HCT116 (cell line): Measurements from ENCODE around the gene NLGN2. TPM values are rescaled to one million over a fixed set of nuclear protein-coding genes. Genes with fewer than 3 reads are reported as not detected.

Experiments used
- ATAC-seq: fragments of 200-7000 bp; cut with Tn5 transposase; 2 replicates; pipeline ENCODE4 v1.9.1; 2020; ENCODE audit warnings: mild to moderate bottlenecking, moderate library complexity
- BruUV-seq: library from RNA; stranded (reverse); fragments of 400-500 nt; replicated peaks from 2 replicates; lab custom pipeline; 2021; lab: Mats Ljungman, UMichigan
- CTCF ChIA-PET: fragments of 300-600 bp; sonication (Branson Sonifier 250); formaldehyde crosslinking; loops from one replicate; lab custom pipeline; 2021; ENCODE audit warnings: antibody characterized with exemption; lab: Charles Lee
- POLR2A ChIA-PET: fragments of 300-600, 350-600 bp; sonication (Branson Sonifier 250); formaldehyde crosslinking; loops from one replicate; lab custom pipeline; 2021; ENCODE audit warnings: antibody characterized with exemption; lab: Charles Lee
- RAD21 ChIA-PET, 2 experiments: fragments of 300-600 bp; sonication (Branson Sonifier 250); formaldehyde crosslinking; loops; one replicate each; lab custom pipeline; 2023; ENCODE audit warnings: low total read pairs in 2 of 2; ENCODE audit not compliant: uncharacterized antibody in 2 of 2, unreplicated experiment in 2 of 2, low non-redundant PET in 1 of 2; lab: Charles Lee
- DNase-seq: peaks from one replicate; pipeline ENCODE4 v3.0.0-alpha.2; 2010; ENCODE audit warnings: low read depth, low spot score
- H2AFZ ChIP-seq: fragments of 200-600 bp; shearing (Covaris generic), sonication (generic); 2 replicates; pipeline ENCODE4 v1.6.1; 2017; ENCODE audit warnings: low read depth, mixed run types, mixed read lengths, antibody characterized with exemption, low read length; ENCODE audit not compliant: poor library complexity, severe bottlenecking
- H3K27ac ChIP-seq: 2 replicates; pipeline ENCODE4 v1.5.1; 2012; ENCODE audit warnings: low read depth, low read length
- H3K27me3 ChIP-seq: fragments of 200-600 bp; sonication (generic); 2 replicates; pipeline ENCODE4 v1.6.1; 2016; ENCODE audit warnings: mixed run types, low read length, mixed read lengths; ENCODE audit not compliant: insufficient read depth
- H3K36me3 ChIP-seq, 2 experiments: fragments of 200-500 bp in 1 of 2; fragments of 200-600 bp in 1 of 2; sonication (Bioruptor generic) in 1 of 2; sonication (generic) in 1 of 2; 2 replicates each; pipeline versions ENCODE4 v1.5.1 to v1.6.1; 2014 to 2016; ENCODE audit warnings: low read length in 2 of 2, inconsistent platforms in 1 of 2, mixed read lengths in 1 of 2, mixed run types in 1 of 2; ENCODE audit not compliant: insufficient read depth in 2 of 2, control insufficient read depth in 1 of 2
- H3K4me1 ChIP-seq, 2 experiments: fragments of 200-600 bp in 1 of 2; sonication (generic) in 1 of 2; 2 replicates each; pipeline versions ENCODE4 v1.5.1 to v1.6.1; 2012 to 2017; ENCODE audit warnings: low read length in 2 of 2, inconsistent platforms in 1 of 2, mild to moderate bottlenecking in 1 of 2, mixed read lengths in 1 of 2, mixed run types in 1 of 2, moderate library complexity in 1 of 2; ENCODE audit not compliant: insufficient read depth in 2 of 2, control insufficient read depth in 1 of 2
- H3K4me2 ChIP-seq: fragments of 200-600 bp; sonication (generic); 2 replicates; pipeline ENCODE4 v1.6.1; 2017; ENCODE audit warnings: mixed run types, low read length, mixed read lengths
- H3K4me3 ChIP-seq, 2 experiments: fragments of 200-600 bp in 1 of 2; sonication (generic) in 1 of 2; replicated peaks in 1 of 2; 2 replicates each; pipeline ENCODE4 v1.5.1; 2011 to 2016; ENCODE audit warnings: low read length in 2 of 2, control low read depth in 1 of 2, low read depth in 1 of 2, mild to moderate bottlenecking in 1 of 2, mixed read lengths in 1 of 2, mixed run types in 1 of 2
- H3K79me2 ChIP-seq: fragments of 200-600 bp; sonication (generic); 2 replicates; pipeline ENCODE4 v1.6.1; 2017; ENCODE audit warnings: mild to moderate bottlenecking, mixed run types, low read length, moderate library complexity, mixed read lengths; ENCODE audit not compliant: insufficient read depth
- H3K9ac ChIP-seq: fragments of 200-600 bp; sonication (generic); 2 replicates; pipeline ENCODE4 v1.6.1; 2016; ENCODE audit warnings: low read length, mixed read lengths
- H3K9me2 ChIP-seq: fragments of 200-600 bp; sonication (generic), shearing (Covaris generic); 2 replicates; pipeline ENCODE4 v1.6.1; 2017; ENCODE audit warnings: mixed run types, mild to moderate bottlenecking, moderate library complexity; ENCODE audit not compliant: insufficient read depth
- H3K9me3 ChIP-seq, 2 experiments: fragments of 200-500 bp in 1 of 2; fragments of 200-600 bp in 1 of 2; sonication (Bioruptor generic) in 1 of 2; sonication (generic) in 1 of 2; 2 replicates each; pipeline ENCODE4 v1.6.1; 2014 to 2017; ENCODE audit warnings: low read length in 2 of 2, mixed read lengths in 2 of 2, inconsistent platforms in 1 of 2, low read depth in 1 of 2, mild to moderate bottlenecking in 1 of 2, mixed run types in 1 of 2, moderate library complexity in 1 of 2; ENCODE audit not compliant: control insufficient read depth in 1 of 2, insufficient read depth in 1 of 2
- H4K20me1 ChIP-seq: fragments of 200-600 bp; sonication (generic), shearing (Covaris generic); 2 replicates; pipeline ENCODE4 v1.6.1; 2017; ENCODE audit warnings: mixed run types, mild to moderate bottlenecking, moderate library complexity; ENCODE audit not compliant: insufficient read depth
- CBX3 ChIP-seq: IDR thresholded peaks from 2 replicates; pipeline ENCODE4 v1.6.1; 2012; ENCODE audit warnings: low read depth
- CEBPB ChIP-seq: IDR thresholded peaks from 2 replicates; pipeline ENCODE4 v1.6.1; 2012; ENCODE audit warnings: low read depth
- EGR1 ChIP-seq: IDR thresholded peaks from 2 replicates; pipeline ENCODE4 v1.6.1; 2012; ENCODE audit warnings: low read depth
- ELF1 ChIP-seq: IDR thresholded peaks from 2 replicates; pipeline ENCODE4 v1.6.1; 2012; ENCODE audit warnings: low read depth, borderline replicate concordance
- EZH2 ChIP-seq: fragments of 200-600 bp; sonication (generic); IDR thresholded peaks from 2 replicates; pipeline ENCODE4 v1.6.1; 2017; ENCODE audit warnings: antibody characterized with exemption, mixed run types
- EZH2phosphoT487 ChIP-seq: fragments of 200-600 bp; IDR thresholded peaks from 2 replicates; pipeline ENCODE4 v1.6.1; 2018; ENCODE audit warnings: antibody characterized with exemption, borderline replicate concordance
- FOSL1 ChIP-seq: IDR thresholded peaks from 2 replicates; pipeline ENCODE4 v1.6.1; 2012; ENCODE audit warnings: low read depth
- JUND ChIP-seq: IDR thresholded peaks from 2 replicates; pipeline ENCODE4 v1.6.1; 2012
- POLR2AphosphoS5 ChIP-seq: IDR thresholded peaks from 2 replicates; pipeline ENCODE4 v1.6.1; 2011; ENCODE audit warnings: mild to moderate bottlenecking, low read depth, low read length, moderate library complexity
- SIN3A ChIP-seq: IDR thresholded peaks from 2 replicates; pipeline ENCODE4 v1.6.1; 2012; ENCODE audit warnings: low read depth
- SP1 ChIP-seq: IDR thresholded peaks from 2 replicates; pipeline ENCODE4 v1.6.1; 2012; ENCODE audit warnings: low read depth
- YY1 ChIP-seq: IDR thresholded peaks from 2 replicates; pipeline ENCODE4 v1.6.1; 2011; ENCODE audit warnings: low read length, low read depth, moderate library complexity, mild to moderate bottlenecking; ENCODE audit not compliant: insufficient replicate concordance; ENCODE audit errors: extremely low read depth
- ZBTB33 ChIP-seq: IDR thresholded peaks from 2 replicates; pipeline ENCODE4 v1.6.1; 2011; ENCODE audit warnings: mild to moderate bottlenecking, low read length, moderate library complexity; ENCODE audit not compliant: insufficient replicate concordance; ENCODE audit errors: extremely low read depth
- ZFX ChIP-seq: fragments of 450-650 bp; IDR thresholded peaks from 2 replicates; pipeline ENCODE4 v1.6.1; 2017
- ZNF274 ChIP-seq: fragments of 200-500 bp; sonication (Bioruptor generic); IDR thresholded peaks from 2 replicates; pipeline ENCODE4 v1.6.1; 2014; ENCODE audit warnings: mild to moderate bottlenecking, low read depth, low read length, inconsistent platforms
- intact Hi-C: fragments of 100-400 bp; cut with micrococcal nuclease; formaldehyde crosslinking; loops from 2 replicates; pipeline ENCODE4 v1.10.0; 2022
- total RNA-seq: library from RNA; stranded (reverse); gene quantifications from one replicate; pipeline ENCODE4 v1.2.1, GENCODE V29; 2021; ENCODE audit not compliant: unreplicated experiment
- TF ChIP-seq, protein P1 (sequence below): IDR thresholded peaks from 2 replicates; pipeline ENCODE4 v1.6.1; 2012; ENCODE audit warnings: low read depth
- TF ChIP-seq, protein P2 (sequence below), 3 experiments: fragments of 200-600 bp in 1 of 3; sonication (generic) in 1 of 3; IDR thresholded peaks in 2 of 3; conservative IDR thresholded peaks in 1 of 3; 2 replicates each; pipeline ENCODE4 v1.5.1; 2012 to 2017; ENCODE audit warnings: low read depth in 2 of 3, low read length in 2 of 3, antibody characterized with exemption in 1 of 3, borderline replicate concordance in 1 of 3, control low read depth in 1 of 3, mild to moderate bottlenecking in 1 of 3, mixed read lengths in 1 of 3, mixed run types in 1 of 3, moderate library complexity in 1 of 3; ENCODE audit not compliant: insufficient read depth in 1 of 3

The NLGN2 gene
- total RNA-seq, 1 experiment from 2014 or later, result 60.5 TPM

- Histone ChIP-seq H3K79me2 (peaks cover 2% of the 10 kb centered on the region; the same call in 1 of the 2 replicates), H3K4me3 (no peak overlapping the region)
- no peak for DNase-seq
- TF ChIP-seq EZH2phosphoT487 (no peak), ZFX (no peak), SP1 (no peak), ELF1 (no peak), ZBTB33 (no peak), POLR2AphosphoS5 (no peak), FOSL1 (no peak), YY1 (no peak), JUND (no peak), ZNF274 (no peak), CEBPB (no peak), CBX3 (no peak), EZH2 (no peak), EGR1 (no peak), SIN3A (no peak)
- TF ChIP-seq, protein P1, sequence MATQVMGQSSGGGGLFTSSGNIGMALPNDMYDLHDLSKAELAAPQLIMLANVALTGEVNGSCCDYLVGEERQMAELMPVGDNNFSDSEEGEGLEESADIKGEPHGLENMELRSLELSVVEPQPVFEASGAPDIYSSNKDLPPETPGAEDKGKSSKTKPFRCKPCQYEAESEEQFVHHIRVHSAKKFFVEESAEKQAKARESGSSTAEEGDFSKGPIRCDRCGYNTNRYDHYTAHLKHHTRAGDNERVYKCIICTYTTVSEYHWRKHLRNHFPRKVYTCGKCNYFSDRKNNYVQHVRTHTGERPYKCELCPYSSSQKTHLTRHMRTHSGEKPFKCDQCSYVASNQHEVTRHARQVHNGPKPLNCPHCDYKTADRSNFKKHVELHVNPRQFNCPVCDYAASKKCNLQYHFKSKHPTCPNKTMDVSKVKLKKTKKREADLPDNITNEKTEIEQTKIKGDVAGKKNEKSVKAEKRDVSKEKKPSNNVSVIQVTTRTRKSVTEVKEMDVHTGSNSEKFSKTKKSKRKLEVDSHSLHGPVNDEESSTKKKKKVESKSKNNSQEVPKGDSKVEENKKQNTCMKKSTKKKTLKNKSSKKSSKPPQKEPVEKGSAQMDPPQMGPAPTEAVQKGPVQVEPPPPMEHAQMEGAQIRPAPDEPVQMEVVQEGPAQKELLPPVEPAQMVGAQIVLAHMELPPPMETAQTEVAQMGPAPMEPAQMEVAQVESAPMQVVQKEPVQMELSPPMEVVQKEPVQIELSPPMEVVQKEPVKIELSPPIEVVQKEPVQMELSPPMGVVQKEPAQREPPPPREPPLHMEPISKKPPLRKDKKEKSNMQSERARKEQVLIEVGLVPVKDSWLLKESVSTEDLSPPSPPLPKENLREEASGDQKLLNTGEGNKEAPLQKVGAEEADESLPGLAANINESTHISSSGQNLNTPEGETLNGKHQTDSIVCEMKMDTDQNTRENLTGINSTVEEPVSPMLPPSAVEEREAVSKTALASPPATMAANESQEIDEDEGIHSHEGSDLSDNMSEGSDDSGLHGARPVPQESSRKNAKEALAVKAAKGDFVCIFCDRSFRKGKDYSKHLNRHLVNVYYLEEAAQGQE, result no peak
- TF ChIP-seq, protein P2, sequence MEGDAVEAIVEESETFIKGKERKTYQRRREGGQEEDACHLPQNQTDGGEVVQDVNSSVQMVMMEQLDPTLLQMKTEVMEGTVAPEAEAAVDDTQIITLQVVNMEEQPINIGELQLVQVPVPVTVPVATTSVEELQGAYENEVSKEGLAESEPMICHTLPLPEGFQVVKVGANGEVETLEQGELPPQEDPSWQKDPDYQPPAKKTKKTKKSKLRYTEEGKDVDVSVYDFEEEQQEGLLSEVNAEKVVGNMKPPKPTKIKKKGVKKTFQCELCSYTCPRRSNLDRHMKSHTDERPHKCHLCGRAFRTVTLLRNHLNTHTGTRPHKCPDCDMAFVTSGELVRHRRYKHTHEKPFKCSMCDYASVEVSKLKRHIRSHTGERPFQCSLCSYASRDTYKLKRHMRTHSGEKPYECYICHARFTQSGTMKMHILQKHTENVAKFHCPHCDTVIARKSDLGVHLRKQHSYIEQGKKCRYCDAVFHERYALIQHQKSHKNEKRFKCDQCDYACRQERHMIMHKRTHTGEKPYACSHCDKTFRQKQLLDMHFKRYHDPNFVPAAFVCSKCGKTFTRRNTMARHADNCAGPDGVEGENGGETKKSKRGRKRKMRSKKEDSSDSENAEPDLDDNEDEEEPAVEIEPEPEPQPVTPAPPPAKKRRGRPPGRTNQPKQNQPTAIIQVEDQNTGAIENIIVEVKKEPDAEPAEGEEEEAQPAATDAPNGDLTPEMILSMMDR (IDR thresholded peaks at IDR 0.05 in 2 of 3, conservative IDR thresholded peaks at IDR 0.05 in 1 of 3; ENCODE audit: borderline replicate concordance in 1 of 3, insufficient read depth in 1 of 3, low read depth in 2 of 3, low read length in 2 of 3), result no peak
- TF ChIP-seq, all 23 proteins: peak for 0
- Histone ChIP-seq H3K36me3 (peaks cover 0 to 6% of the 10 kb centered on the region in 2 experiments; a peak in 1 of 4 replicates), H3K9me3 (no peaks in the 10 kb centered on the region), H4K20me1 (no peaks in the 10 kb centered on the region), H3K9me2 (no peaks in the 10 kb centered on the region), H3K4me2 (no peak overlapping the region), H3K9ac (no peak overlapping the region), H3K27ac (no peak overlapping the region), H3K4me1 (peaks cover 8 to 17% of the 10 kb centered on the region in 2 experiments; a peak in 3 of 4 replicates), H3K27me3 (no peaks in the 10 kb centered on the region), H2AFZ (no peak overlapping the region)
- RAD21 ChIA-PET, result no interaction called here
- intact Hi-C loops, result no loop called here
- ATAC-seq, result no peak
- POLR2A ChIA-PET, result no interaction called here
- BruUV-seq, result no TSS peak
- CTCF ChIA-PET, result no interaction called here
Observed at GRCh38 chr17:7408863-7409262, 1.2 kb downstream of the NLGN2 start.
